B cell (primary cell): ENCODE measurements around the gene JADE1. TPM values are rescaled to one million over a fixed set of nuclear protein-coding genes. Genes with fewer than 3 reads are reported as not detected.

Experiments used
- ATAC-seq: fragments of 200-7000 bp; cut with Tn5 transposase; one replicate; pipeline ENCODE4 v1.10.0; 2021; ENCODE audit warnings: low read depth, mild to moderate bottlenecking, moderate number of reproducible peaks, moderate library complexity
- CTCF ChIA-PET: fragments of 350-600 bp; sonication (Branson Sonifier 250); formaldehyde crosslinking; loops from one replicate; lab custom pipeline; 2021; ENCODE audit warnings: antibody characterized with exemption, inconsistent platforms; lab: Charles Lee
- POLR2A ChIA-PET: fragments of 350-600 bp; sonication (Branson Sonifier 250); formaldehyde crosslinking; loops from one replicate; lab custom pipeline; 2021; ENCODE audit warnings: antibody characterized with exemption; lab: Charles Lee
- DNase-seq: peaks from one replicate; pipeline ENCODE4 v3.0.0; 2013
- H2AFZ ChIP-seq: 2 replicates; pipeline ENCODE4 v1.6.1; 2012; ENCODE audit warnings: mild to moderate bottlenecking, low read depth, low read length; ENCODE audit not compliant: insufficient read depth, poor library complexity, severe bottlenecking
- H3K27ac ChIP-seq, 2 donors: 1 replicate in 1 of 2; 2 replicates in 1 of 2; pipeline ENCODE4 v1.5.1; 2012 to 2013; ENCODE audit warnings: low read length in 2 of 2, mild to moderate bottlenecking in 2 of 2, moderate library complexity in 1 of 2
- H3K27me3 ChIP-seq, 4 experiments: fragments of 200-600 bp in 1 of 4; sonication (generic) in 1 of 4; replicated peaks in 1 of 4; 1 replicate in 2 of 4; 2 replicates in 2 of 4; pipeline versions ENCODE4 v1.6.1 to v1.7.0; 2013 to 2016; ENCODE audit warnings: low read length in 3 of 4, mild to moderate bottlenecking in 2 of 4, mixed read lengths in 1 of 4, moderate library complexity in 1 of 4; ENCODE audit not compliant: insufficient read depth in 4 of 4, control insufficient read depth in 3 of 4; ENCODE audit errors: control extremely low read depth in 1 of 4
- H3K36me3 ChIP-seq, 2 experiments: replicated peaks in 1 of 2; 1 replicate in 1 of 2; 2 replicates in 1 of 2; pipeline versions ENCODE4 v1.6.1 to v1.7.1; 2013; ENCODE audit warnings: low read length in 1 of 2; ENCODE audit not compliant: insufficient read depth in 2 of 2, control insufficient read depth in 1 of 2; ENCODE audit errors: control extremely low read depth in 1 of 2, extremely low read depth in 1 of 2
- H3K4me1 ChIP-seq, 2 donors: fragments of 200-600 bp in 1 of 2; sonication (generic) in 1 of 2; 1 replicate in 1 of 2; 2 replicates in 1 of 2; pipeline versions ENCODE4 v1.5.1 to v1.6.1; 2013 to 2017; ENCODE audit warnings: low read length in 2 of 2; ENCODE audit not compliant: control insufficient read depth in 2 of 2, insufficient read depth in 2 of 2
- H3K4me2 ChIP-seq: replicated peaks from 2 replicates; pipeline ENCODE3; 2012; ENCODE audit warnings: mild to moderate bottlenecking, low read depth, low read length; ENCODE audit not compliant: poor library complexity, severe bottlenecking
- H3K4me3 ChIP-seq, 5 experiments: fragments of 200-600 bp in 1 of 5; sonication (generic) in 1 of 5; 1 replicate in 3 of 5; 2 replicates in 2 of 5; pipeline versions ENCODE4 v1.5.1 to v1.7.0; 2011 to 2016; ENCODE audit warnings: low read length in 4 of 5, mild to moderate bottlenecking in 4 of 5, low read depth in 2 of 5, control low read depth in 1 of 5, moderate library complexity in 1 of 5; ENCODE audit not compliant: insufficient read depth in 1 of 5; ENCODE audit errors: control extremely low read depth in 1 of 5, extremely low read depth in 1 of 5
- H3K79me2 ChIP-seq: fragments of 200-600 bp; sonication (generic); one replicate; pipeline ENCODE4 v1.6.0; 2016; ENCODE audit warnings: low read length; ENCODE audit not compliant: control insufficient read depth, insufficient read depth
- H3K9ac ChIP-seq: fragments of 200-600 bp; sonication (generic); 2 replicates; pipeline ENCODE4 v1.6.1; 2017; ENCODE audit warnings: mild to moderate bottlenecking, low read length, moderate library complexity
- H3K9me3 ChIP-seq, 3 donors: one replicate each; pipeline versions ENCODE4 v1.6.1 to v1.7.1; 2013; ENCODE audit warnings: low read length in 2 of 3; ENCODE audit not compliant: control insufficient read depth in 2 of 3, insufficient read depth in 1 of 3; ENCODE audit errors: control extremely low read depth in 1 of 3
- H4K20me1 ChIP-seq: 2 replicates; pipeline ENCODE4 v1.6.0; 2012; ENCODE audit warnings: mild to moderate bottlenecking, low read length; ENCODE audit not compliant: insufficient read depth, control insufficient read depth, poor library complexity, severe bottlenecking
- H3K27ac Mint-ChIP-seq: one replicate; pipeline ENCODE4 v1.8.0; 2021; ENCODE audit warnings: mixed read lengths
- H3K27me3 Mint-ChIP-seq: one replicate; pipeline ENCODE4 v1.8.0; 2021; ENCODE audit warnings: mixed read lengths
- H3K4me1 Mint-ChIP-seq: one replicate; pipeline ENCODE4 v1.8.0; 2021; ENCODE audit warnings: mixed read lengths
- H3K4me3 Mint-ChIP-seq: one replicate; pipeline ENCODE4 v1.8.0; 2021; ENCODE audit warnings: mixed read lengths
- H3K9me3 Mint-ChIP-seq: one replicate; pipeline ENCODE4 v1.8.0; 2022; ENCODE audit warnings: mixed read lengths; ENCODE audit not compliant: insufficient read depth
- EZH2 ChIP-seq: IDR thresholded peaks from 2 replicates; pipeline ENCODE4 v1.6.1; 2012; ENCODE audit warnings: borderline replicate concordance, low read depth, mild to moderate bottlenecking, moderate library complexity, low read length; ENCODE audit not compliant: insufficient read depth, poor library complexity, severe bottlenecking
- WGBS: methylation state at CpG from one replicate; pipeline ENCODE4 v1.1.5; 2013; ENCODE audit warnings: missing lambda C conversion rate; ENCODE audit not compliant: insufficient coverage; 5-methylcytosine and 5-hydroxymethylcytosine counted together
- intact Hi-C: fragments of 100-400 bp; cut with micrococcal nuclease; formaldehyde crosslinking; loops from one replicate; pipeline ENCODE4 v1.10.0; 2022
- polyA plus RNA-seq: library from polyadenylated mRNA; depleted of rRNA; stranded (reverse); fragments of >200 nt; gene quantifications from 2 replicates; pipeline ENCODE4 v1.2.3, GENCODE V29; 2012
- total RNA-seq, 2 donors: library from RNA; stranded (reverse); fragments of 120-200 nt in 1 of 2; gene quantifications; 1 replicate in 1 of 2; 2 replicates in 1 of 2; pipeline versions ENCODE4 v1.2.3 to v1.2.4, GENCODE V29; 2013 to 2022
- TF ChIP-seq, protein P1 (sequence below): fragments of 200-600 bp; IDR thresholded peaks from one replicate; pipeline ENCODE4 v1.8.0; 2022; ENCODE audit warnings: antibody characterized with exemption, mild to moderate bottlenecking

The JADE1 gene
- total and polyA plus RNA-seq, 2 donors (not counting 1 experiment from before 2014, with no cell fraction given), result 13.8 to 42.4 TPM

DNA sequence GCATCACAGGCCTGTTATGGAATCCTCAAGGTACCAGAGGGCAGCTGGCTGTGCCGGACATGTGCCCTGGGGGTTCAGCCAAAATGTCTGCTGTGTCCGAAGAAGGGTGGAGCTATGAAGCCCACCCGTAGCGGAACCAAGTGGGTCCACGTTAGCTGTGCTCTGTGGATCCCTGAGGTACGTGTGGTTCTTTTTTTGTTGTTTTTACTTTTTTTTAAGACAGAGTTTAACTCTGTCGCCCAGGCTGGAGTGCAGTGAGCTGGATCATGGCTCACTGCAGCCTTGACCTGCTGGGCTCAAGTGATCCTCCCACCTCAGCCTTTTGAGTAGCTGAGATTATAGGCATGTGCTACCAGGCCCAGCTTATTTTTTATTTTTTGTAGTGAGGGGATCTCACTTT is 46.1 kb downstream of the JADE1 start:
- no peak overlapping the region for H3K9ac ChIP-seq
- H2AFZ ChIP-seq, result no peak overlapping the region
- H3K27me3 Mint-ChIP-seq, result no peaks in the 10 kb centered on the region
- H3K27me3 ChIP-seq, result no peaks in the 10 kb centered on the region
- DNase-seq, result no peak
- no peaks in the 10 kb centered on the region for H3K79me2 ChIP-seq
- no peaks in the 10 kb centered on the region for H3K9me3 ChIP-seq
- 95% methylated on average over 7 of the region's 7 CpGs for WGBS
- ChIA-PET POLR2A (no interaction called here), CTCF (interaction anchor here (1.2 to 1.5 kb wide), 2 partner anchors 10 to 401 kb away, joined by 3 read pairs; no protein-coding TSS in a partner anchor)
- TF ChIP-seq, protein P1, sequence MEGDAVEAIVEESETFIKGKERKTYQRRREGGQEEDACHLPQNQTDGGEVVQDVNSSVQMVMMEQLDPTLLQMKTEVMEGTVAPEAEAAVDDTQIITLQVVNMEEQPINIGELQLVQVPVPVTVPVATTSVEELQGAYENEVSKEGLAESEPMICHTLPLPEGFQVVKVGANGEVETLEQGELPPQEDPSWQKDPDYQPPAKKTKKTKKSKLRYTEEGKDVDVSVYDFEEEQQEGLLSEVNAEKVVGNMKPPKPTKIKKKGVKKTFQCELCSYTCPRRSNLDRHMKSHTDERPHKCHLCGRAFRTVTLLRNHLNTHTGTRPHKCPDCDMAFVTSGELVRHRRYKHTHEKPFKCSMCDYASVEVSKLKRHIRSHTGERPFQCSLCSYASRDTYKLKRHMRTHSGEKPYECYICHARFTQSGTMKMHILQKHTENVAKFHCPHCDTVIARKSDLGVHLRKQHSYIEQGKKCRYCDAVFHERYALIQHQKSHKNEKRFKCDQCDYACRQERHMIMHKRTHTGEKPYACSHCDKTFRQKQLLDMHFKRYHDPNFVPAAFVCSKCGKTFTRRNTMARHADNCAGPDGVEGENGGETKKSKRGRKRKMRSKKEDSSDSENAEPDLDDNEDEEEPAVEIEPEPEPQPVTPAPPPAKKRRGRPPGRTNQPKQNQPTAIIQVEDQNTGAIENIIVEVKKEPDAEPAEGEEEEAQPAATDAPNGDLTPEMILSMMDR, result no peak
- TF ChIP-seq EZH2, result no peak
- peaks cover 3 to 5% of the 10 kb centered on the region in 2 donors for H3K4me1 ChIP-seq
- no peak overlapping the region for H3K4me3 Mint-ChIP-seq
- H3K4me1 Mint-ChIP-seq, result peaks cover 8% of the 10 kb centered on the region
- H3K9me3 Mint-ChIP-seq, result no peaks in the 10 kb centered on the region
- peaks cover 8 to 92% of the 10 kb centered on the region in 2 experiments for H3K36me3 ChIP-seq
- intact Hi-C loops, result no loop called here
- H3K27ac ChIP-seq, result no peak overlapping the region
- H3K27ac Mint-ChIP-seq, result no peak overlapping the region
- ATAC-seq, result no peak
- H3K4me2 ChIP-seq, result no peak overlapping the region
- H3K4me3 ChIP-seq, result no peak overlapping the region
- H4K20me1 ChIP-seq, result peaks cover 29% of the 10 kb centered on the region

DNA sequence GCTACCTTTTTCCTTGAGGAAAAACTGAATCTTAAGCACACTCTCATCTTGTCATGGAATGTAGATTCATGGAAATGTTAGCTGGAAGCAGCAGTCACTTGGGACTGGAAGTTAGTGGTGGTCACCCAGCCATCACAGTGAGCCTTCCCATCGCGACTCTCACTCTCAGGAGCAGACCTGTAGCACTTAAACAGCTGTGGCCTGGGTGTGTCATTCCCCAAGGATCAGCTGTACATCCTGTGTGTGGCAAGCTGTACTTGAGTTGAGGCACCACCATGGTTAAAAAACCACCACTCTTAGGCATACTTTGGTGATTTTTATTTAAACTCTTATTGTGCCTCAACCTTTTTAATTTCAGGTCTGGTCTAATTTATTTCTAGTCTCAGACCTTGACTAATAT is 46.7 kb downstream of the JADE1 start:
- H3K9me3 ChIP-seq, result no peaks in the 10 kb centered on the region
- H3K79me2 ChIP-seq, result no peaks in the 10 kb centered on the region
- peaks cover 3 to 5% of the 10 kb centered on the region in 2 donors for H3K4me1 ChIP-seq
- no peak overlapping the region for H2AFZ ChIP-seq
- no peak overlapping the region for H3K4me2 ChIP-seq
- H3K4me3 ChIP-seq, result no peak overlapping the region
- TF ChIP-seq, protein P1, result no peak
- no peak for TF ChIP-seq EZH2
- no peaks in the 10 kb centered on the region for H3K27me3 Mint-ChIP-seq
- intact Hi-C loops, result no loop called here
- ATAC-seq (no peak), DNase-seq (no peak)
- ChIA-PET CTCF (interaction anchor here (0.6 to 1.5 kb wide), 3 partner anchors 9 to 402 kb away, joined by 3 read pairs; no protein-coding TSS in a partner anchor), POLR2A (no interaction called here)
- H3K4me1 Mint-ChIP-seq, result peaks cover 8% of the 10 kb centered on the region
- no peaks in the 10 kb centered on the region for H3K27me3 ChIP-seq
- whole genome bisulfite sequencing, result 92% methylated on average over 2 of the region's 2 CpGs
- no peak overlapping the region for H3K4me3 Mint-ChIP-seq
- no peaks in the 10 kb centered on the region for H3K9me3 Mint-ChIP-seq
- H4K20me1 ChIP-seq, result peaks cover 29% of the 10 kb centered on the region
- peaks cover 8 to 92% of the 10 kb centered on the region in 2 experiments for H3K36me3 ChIP-seq
- H3K27ac Mint-ChIP-seq, result no peak overlapping the region
- no peak overlapping the region for H3K27ac ChIP-seq
- no peak overlapping the region for H3K9ac ChIP-seq
